Keratinocyte (primary cell): ENCODE measurements around the gene OTOA.
"Not testable (repeated sequence)": the region's sequence is repeated elsewhere in the genome, so short reads cannot be mapped to it uniquely, and the experiment has no call there.

Experiments
- CTCF ChIP-seq, 3 experiments: IDR thresholded peaks in 1 of 3; conservative IDR thresholded peaks in 1 of 3; optimal IDR thresholded peaks in 1 of 3; 2 replicates in 2 of 3; 3 replicates in 1 of 3; pipeline versions ENCODE3 to v1.5.1; 2011; ENCODE audit warnings: low read length in 3 of 3, mild to moderate bottlenecking in 3 of 3, moderate library complexity in 2 of 3, control low read depth in 1 of 3, inconsistent platforms in 1 of 3; ENCODE audit not compliant: insufficient read depth in 2 of 3; ENCODE audit errors: extremely low read depth in 1 of 3
- EZH2 ChIP-seq: IDR thresholded peaks from one replicate; pipeline ENCODE4 v1.6.1; 2012; ENCODE audit warnings: inconsistent platforms, mild to moderate bottlenecking, low read length, moderate library complexity

GRCh38 chr16:21690967-21691366 is 27.2 kb downstream of the OTOA start:
- not testable (repeated sequence) for TF ChIP-seq CTCF (optimal IDR thresholded peaks at IDR 0.05 in 1 of 3, IDR thresholded peaks at IDR 0.05 in 1 of 3, conservative IDR thresholded peaks at IDR 0.05 in 1 of 3; ENCODE audit: extremely low read depth in 1 of 3, insufficient read depth in 2 of 3, low read length in 3 of 3); EZH2
